ENCODE data around the gene ATP13A4.

- no peak for TF ChIP-seq CTCF (IDR thresholded peaks at IDR 0.05; ENCODE audit: poor library complexity)
- no peak for TF ChIP-seq EZH2 (IDR thresholded peaks at IDR 0.05; ENCODE audit: borderline replicate concordance)
- TF ChIP-seq EZH2phosphoT487 (IDR thresholded peaks at IDR 0.05; ENCODE audit: low read depth, severe bottlenecking, unreplicated experiment): no peak
Measured at GRCh38 chr3:193446965-193447602, 107.6 kb downstream of the ATP13A4 start.

All from hepatocyte (in vitro differentiated cells).